Measurements from ENCODE around the gene CACNB2.
"Not testable (repeated sequence)": the region's sequence is repeated elsewhere in the genome, so short reads cannot be mapped to it uniquely, and the experiment has no call there.

CACNB2 gene

GRCh38 chr10:18202680-18203460 is 62.6 kb downstream of the CACNB2 start:
- no peak for DNase-seq

GRCh38 chr10:18203471-18203870 is 63.2 kb downstream of the CACNB2 start:
- DNase-seq: peak; percentile 33

DNA sequence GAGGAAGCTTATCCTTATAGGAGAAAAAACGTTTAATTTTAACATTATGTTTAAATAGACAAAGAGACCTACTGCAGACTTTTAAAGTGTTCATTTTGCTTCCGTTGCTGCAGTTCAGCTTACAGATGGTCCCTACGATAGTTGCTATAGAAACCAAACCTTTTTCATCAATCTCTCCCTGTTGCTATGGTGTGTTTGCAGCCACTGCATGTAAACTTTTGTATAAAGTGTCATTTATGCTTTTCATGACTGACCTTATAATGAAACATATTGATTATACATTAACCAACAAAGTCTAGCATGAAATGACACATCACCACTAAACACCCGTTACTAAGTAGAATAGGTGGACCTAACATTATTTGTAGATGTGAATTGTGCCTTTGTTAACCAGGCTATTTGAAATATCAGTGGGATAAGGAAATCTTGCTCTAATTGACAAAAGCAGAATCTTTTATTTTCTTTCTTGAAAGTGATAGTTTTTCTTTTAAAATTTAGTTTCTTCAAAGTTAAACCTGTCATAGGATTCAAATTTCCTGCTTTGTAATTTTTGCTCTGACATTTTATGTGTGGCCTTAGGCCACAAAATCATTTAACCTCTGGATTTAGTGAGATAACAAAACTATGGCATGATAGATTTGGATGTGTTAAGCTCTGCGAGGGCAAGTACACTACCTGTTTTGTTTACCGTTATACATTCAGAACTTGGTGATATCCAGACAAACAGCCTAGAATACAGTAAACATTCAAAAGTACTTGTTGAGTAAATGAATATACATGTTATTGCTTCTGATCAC is 64.0 kb downstream of the CACNB2 start:
- peak; percentile 78 for DNase-seq

- no peak for DNase-seq
These were observed 65.0 kb downstream of the CACNB2 start for GRCh38 chr10:18205098-18205834.

DNA sequence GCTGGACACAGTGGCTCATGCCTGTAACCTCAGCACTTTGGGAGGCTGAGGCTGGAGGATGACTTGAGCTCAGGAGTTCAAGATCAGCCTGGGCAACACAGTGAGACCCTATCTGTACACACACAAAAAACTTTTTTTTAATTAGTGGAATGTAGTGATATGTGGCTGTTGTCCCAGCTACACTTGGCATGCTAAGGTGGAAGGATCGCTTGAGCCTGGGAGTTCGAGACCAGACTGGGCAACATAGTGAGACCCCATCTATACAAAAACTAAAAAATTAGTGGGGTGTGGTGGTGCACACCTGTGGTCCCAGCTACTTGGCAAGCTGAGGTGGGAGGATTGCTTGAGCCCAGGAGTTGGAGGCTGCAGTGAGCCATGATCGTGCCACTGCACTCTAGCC is 68.0 kb downstream of the CACNB2 start:
- DNase-seq: not testable (repeated sequence)

DNA sequence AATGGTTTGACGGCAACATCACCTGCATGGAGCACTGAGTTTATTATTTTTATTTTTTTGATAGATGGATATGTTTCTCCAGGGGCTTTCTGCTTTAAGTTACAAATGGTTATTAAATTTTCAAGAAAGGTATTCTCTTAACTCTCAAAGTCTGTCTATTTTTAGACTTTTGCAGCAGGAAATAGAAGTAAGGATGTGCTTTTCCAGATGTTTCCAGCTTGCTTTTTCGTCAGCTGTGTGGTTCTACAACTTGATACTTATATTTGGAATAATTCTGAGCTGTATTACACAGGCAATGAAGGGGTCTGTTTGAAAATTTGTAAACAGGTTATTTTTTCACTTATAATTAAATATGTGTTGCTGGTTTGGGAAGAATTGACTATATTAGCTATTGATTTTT is 69.0 kb downstream of the CACNB2 start:
- no peak for DNase-seq

DNA sequence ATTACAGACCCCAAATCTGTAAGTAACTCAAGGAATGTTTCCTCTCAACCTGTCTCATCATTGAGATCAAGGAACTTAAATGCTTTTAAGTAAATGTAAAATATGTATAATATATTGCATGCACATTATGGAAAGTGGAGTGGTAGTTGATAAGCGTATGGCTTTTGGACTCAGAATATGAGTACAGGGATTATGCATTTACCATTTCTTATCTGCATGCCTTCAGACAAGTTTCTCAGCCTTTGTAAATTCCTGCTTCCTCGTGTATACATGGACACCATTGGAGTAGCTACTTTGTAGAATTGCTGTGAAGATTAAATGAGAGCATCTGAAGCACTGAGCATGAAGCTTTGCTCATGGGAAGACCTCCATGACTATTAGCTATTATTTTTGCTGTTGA is 70.5 kb downstream of the CACNB2 start:
- no peak for DNase-seq

DNA sequence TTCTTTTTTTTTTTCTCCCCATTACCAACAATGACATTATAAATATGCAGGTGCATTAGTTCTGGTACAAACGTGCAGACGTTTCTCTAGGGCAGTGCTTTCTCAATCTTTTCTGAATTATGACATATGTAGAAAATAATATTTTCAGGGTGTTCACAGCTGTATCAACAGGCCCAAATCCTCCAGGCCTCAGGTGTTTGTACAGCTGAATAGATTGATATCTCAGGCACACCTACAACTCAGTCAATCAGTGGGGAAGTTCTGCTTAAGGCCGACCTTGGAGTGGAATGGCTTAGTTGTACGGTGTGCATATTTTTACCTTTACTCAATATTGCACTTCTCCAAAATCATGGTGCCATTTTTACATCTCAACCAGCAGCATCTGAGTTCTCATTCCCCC is 71.6 kb downstream of the CACNB2 start:
- no peak for DNase-seq

- no peak for DNase-seq
These were observed 73.0 kb downstream of the CACNB2 start for GRCh38 chr10:18213271-18213670.

DNA sequence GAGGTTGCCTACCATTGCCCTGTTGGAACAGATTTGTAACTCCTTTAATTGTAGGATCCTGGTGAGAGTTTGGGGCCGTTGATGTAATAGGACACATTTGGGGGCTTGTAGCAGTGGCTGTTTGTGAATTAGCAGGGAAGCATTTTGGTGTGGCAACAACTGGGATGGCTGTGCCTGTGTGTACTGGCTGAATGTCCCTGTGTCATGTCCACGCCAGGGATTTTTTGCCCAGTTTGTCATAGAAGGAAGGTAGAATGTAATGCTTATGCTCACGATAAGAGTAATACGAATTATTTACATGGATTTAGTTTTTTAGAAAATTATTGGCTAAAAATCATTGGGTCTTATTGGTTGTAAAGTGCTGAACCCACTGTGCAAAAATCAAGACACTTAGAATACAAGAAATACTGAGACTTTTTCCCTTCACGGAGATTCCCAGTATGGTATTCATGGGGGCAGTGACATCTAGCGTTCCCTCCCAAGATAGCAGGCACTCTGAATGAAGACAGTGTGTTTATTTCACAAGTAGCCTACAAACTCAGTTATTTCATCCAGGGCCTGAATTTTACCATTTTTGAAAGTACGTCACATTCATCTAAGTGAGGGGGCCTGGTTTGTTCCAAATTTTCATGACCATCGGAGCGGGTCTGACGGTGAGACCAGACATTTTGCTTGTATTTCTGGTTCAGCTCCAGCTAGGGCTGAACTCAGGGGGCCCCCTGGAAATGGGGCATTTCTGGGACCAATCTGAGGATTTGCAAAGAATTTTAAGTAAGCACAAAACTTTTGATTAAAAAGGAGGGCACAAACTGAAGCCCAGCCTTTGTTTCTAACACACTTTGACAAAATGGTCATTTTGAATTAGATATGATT is 74.7 kb downstream of the CACNB2 start:
- peak; percentile 75 for DNase-seq

DNA sequence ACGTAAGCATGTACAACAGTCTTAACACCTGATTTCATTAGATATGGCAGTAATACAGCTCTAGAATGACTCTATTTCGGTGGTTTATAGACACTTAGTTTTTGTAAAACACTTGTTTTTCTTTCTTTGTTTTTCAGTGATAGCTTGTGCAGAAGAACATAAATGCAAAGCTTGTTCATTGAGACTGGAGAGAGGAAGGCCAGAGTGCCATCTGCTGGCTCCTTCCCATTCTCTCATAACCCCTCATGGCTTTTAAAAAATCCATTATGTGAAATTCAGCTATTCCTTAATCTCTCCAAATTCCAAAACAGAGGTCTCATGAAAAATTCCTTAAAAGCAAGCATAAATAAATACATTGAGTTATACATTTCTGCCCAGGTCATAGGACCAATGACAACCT is 76.3 kb downstream of the CACNB2 start:
- peak; percentile 53 for DNase-seq

DNA sequence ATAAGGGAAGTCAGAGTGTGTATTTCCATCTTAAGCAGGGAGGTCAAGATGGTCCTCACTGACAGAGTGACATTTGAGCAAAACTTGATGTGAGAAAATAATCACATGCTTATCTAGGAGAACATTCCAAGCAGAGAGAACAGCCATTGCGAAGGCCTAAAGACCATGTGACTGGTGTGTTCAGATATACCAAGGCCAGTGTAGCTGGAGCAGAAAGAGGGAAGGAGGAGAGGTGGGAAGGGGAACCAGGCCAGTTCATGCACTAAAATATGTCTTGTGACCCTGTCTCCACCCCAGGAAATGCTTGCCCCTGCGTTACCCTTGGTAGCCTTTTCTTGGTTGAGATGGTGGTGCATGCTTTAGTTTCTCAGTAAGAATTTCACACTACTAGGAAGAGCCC is 77.4 kb downstream of the CACNB2 start:
- no peak for DNase-seq

DNA sequence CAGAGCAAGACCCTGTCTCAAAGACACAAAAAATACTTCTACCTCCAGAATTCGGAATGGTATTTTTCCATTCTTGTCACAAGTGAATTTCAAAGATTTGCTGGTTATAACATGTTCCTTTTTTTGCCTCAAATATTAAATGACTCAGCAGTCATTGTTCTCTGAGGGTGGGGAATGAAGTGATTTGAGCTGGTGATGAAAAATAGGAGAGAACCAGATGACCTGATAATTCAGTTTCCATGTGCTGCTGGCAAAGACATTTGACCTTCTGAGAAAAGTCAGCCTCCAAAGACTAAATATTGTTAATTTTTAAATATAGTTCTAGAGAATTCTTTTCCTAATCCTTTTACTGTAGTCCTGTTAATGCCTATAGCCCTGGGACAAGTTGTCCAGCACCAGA is 78.9 kb downstream of the CACNB2 start:
- DNase-seq: no peak

GRCh38 chr10:18221123-18221522 is 80.9 kb downstream of the CACNB2 start:
- no peak for DNase-seq

- DNase-seq: no peak
These were observed 81.7 kb downstream of the CACNB2 start for GRCh38 chr10:18221882-18222281.

GRCh38 chr10:18222866-18223265 is 82.6 kb downstream of the CACNB2 start:
- no peak for DNase-seq

GRCh38 chr10:18223898-18224297 is 83.7 kb downstream of the CACNB2 start:
- DNase-seq: no peak

DNA sequence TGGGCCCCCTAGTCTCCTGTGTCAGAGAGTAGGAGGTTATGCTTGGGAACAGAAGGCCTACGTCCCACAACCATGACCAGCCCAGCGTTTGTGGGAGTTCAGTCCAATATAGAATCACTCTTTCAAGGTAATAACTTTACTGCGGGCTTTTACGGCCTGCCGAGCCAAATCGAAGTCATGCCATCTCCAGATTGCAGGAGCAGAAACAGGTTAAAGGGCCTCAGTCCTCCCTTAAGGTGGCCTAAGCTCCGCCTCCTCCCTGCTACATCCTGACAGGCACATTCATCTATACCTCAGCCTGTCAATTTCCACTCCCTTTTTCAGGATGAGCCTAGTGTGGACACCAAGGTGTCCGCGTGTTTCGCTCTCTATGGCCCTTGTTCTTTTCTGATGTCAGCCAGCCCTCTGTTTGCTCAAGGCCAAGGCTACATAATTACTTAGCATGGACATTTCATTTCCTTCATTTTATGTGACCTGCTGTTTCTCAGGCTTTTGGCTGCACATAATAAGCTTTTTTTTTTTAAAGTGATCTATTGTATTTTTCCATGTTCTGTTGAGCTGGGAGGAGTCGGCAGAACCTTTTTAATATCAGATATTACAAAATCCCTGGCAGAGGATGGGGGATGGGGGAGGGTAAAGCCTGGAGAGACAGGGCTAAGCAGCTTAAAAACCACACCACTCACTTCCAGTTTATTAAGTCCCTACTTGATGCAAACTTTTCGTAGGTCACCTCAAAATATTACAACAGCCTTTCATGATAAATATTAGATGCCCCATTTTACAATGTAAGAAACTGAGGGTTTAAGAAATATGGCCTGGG is 84.6 kb downstream of the CACNB2 start:
- DNase-seq: no peak

DNA sequence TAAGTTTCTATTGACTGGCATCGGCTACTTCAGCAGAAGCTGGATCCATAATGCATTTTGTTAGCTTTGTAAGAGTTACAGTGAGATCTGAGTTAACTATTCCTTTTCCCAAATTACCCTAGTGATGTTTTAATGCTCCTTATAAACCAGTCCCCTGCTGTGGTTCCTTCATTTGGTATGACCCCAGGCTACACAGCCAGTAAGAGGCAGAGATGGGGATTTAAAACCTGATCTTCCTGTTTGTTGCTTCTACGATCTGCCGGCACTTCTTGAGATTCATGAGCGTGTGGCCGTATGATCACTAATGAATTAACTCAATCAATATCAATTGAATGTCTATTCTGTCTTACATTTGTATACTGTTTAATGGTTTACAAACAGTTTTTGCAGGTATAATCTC is 86.1 kb downstream of the CACNB2 start:
- DNase-seq: no peak

DNA sequence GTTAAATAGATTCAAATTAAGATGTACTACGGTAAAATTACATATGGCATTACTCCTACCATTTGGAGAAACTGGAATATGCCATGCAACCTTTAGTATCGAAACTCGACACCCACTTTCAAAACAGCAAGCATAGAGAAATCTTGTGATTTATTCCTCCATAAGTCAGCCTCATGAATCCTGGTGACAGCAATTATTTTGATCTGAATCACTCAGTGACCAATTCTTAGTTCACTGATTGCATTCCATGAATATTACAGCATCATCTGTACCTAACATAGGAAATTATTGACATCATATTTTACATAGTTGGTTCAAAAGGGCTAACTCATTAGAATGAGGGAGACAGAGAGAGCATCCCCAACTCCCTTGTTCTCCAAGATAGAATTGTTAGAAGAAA is 89.6 kb downstream of the CACNB2 start:
- no peak for DNase-seq

- DNase-seq: no peak
These were observed 90.6 kb downstream of the CACNB2 start for GRCh38 chr10:18230794-18231193.

- DNase-seq: no peak
These were observed 91.3 kb downstream of the CACNB2 start for GRCh38 chr10:18231480-18231879.
